CD8-positive, alpha-beta memory T cell (primary cell): ENCODE measurements around the gene CCDC83. TPM values are rescaled to one million over a fixed set of nuclear protein-coding genes. Genes with fewer than 3 reads are reported as not detected.
"Not testable (repeated sequence)": the region's sequence is repeated elsewhere in the genome, so short reads cannot be mapped to it uniquely, and the experiment has no call there.

Source experiments
- CTCF ChIA-PET: fragments of 350-600 bp; sonication (Branson Sonifier 250); formaldehyde crosslinking; loops from one replicate; lab custom pipeline; 2021; ENCODE audit warnings: antibody characterized with exemption; lab: Charles Lee
- POLR2A ChIA-PET: fragments of 350-600 bp; sonication (Branson Sonifier 250); formaldehyde crosslinking; loops from one replicate; lab custom pipeline; 2021; ENCODE audit warnings: antibody characterized with exemption; lab: Charles Lee
- DNase-seq, 5 donors: peaks; one replicate each; pipeline versions ENCODE4 v3.0.0 to v3.0.0-alpha.2; 2020 to 2022; ENCODE audit warnings: mixed read lengths in 1 of 5
- H3K27ac ChIP-seq: one replicate; pipeline ENCODE4 v1.7.0; 2013; ENCODE audit warnings: low read depth, mild to moderate bottlenecking, low read length, moderate library complexity
- H3K27me3 ChIP-seq: 2 replicates; pipeline ENCODE4 v1.7.0; 2013; ENCODE audit warnings: low read length, mild to moderate bottlenecking; ENCODE audit not compliant: insufficient read depth, poor library complexity, severe bottlenecking
- H3K36me3 ChIP-seq: 2 replicates; pipeline ENCODE4 v1.7.0; 2013; ENCODE audit warnings: mild to moderate bottlenecking, low read length, moderate library complexity; ENCODE audit not compliant: insufficient read depth
- H3K4me1 ChIP-seq: 2 replicates; pipeline ENCODE4 v1.7.0; 2013; ENCODE audit warnings: mild to moderate bottlenecking, low read length, moderate library complexity; ENCODE audit not compliant: insufficient read depth
- H3K4me3 ChIP-seq: 2 replicates; pipeline ENCODE4 v1.7.0; 2013; ENCODE audit warnings: mild to moderate bottlenecking, low read length
- H3K9me3 ChIP-seq: 2 replicates; pipeline ENCODE4 v1.7.0; 2013; ENCODE audit warnings: mild to moderate bottlenecking, low read length
- H3K27ac Mint-ChIP-seq, 8 donors: one replicate each; pipeline ENCODE4 v1.8.0; 2020 to 2021; ENCODE audit warnings: mixed read lengths in 8 of 8, mild to moderate bottlenecking in 6 of 8, inconsistent platforms in 3 of 8, moderate library complexity in 3 of 8
- H3K27me3 Mint-ChIP-seq, 2 donors: one replicate each; pipeline ENCODE4 v1.8.0; 2020 to 2021; ENCODE audit warnings: mixed read lengths in 2 of 2, mild to moderate bottlenecking in 1 of 2, moderate library complexity in 1 of 2
- H3K36me3 Mint-ChIP-seq, 3 donors: one replicate each; pipeline ENCODE4 v1.8.0; 2020 to 2021; ENCODE audit warnings: mixed read lengths in 3 of 3, inconsistent platforms in 1 of 3, mild to moderate bottlenecking in 1 of 3
- H3K4me1 Mint-ChIP-seq, 3 donors: one replicate each; pipeline ENCODE4 v1.8.0; 2020 to 2021; ENCODE audit warnings: mixed read lengths in 3 of 3, inconsistent platforms in 1 of 3, mild to moderate bottlenecking in 1 of 3
- H3K4me3 Mint-ChIP-seq, 7 donors: one replicate each; pipeline ENCODE4 v1.8.0; 2020 to 2021; ENCODE audit warnings: mixed read lengths in 7 of 7, mild to moderate bottlenecking in 6 of 7, moderate library complexity in 4 of 7, inconsistent platforms in 2 of 7
- H3K9me3 Mint-ChIP-seq, 5 donors: one replicate each; pipeline ENCODE4 v1.8.0; 2020 to 2022; ENCODE audit warnings: mixed read lengths in 5 of 5, mild to moderate bottlenecking in 3 of 5, moderate library complexity in 2 of 5, inconsistent platforms in 1 of 5
- polyA plus RNA-seq: library from polyadenylated mRNA; unstranded; fragments of 300-500 nt; fragmentation: Illumina TruSeq; gene quantifications from one replicate; pipeline ENCODE4 v1.2.3, GENCODE V29; 2021
- total RNA-seq, 2 experiments: library from RNA; stranded (reverse); gene quantifications; one replicate each; pipeline ENCODE4 v1.2.3, GENCODE V29; 2021

CCDC83 gene
- total and polyA plus RNA-seq, 3 experiments from 2014 or later: not detected

DNA sequence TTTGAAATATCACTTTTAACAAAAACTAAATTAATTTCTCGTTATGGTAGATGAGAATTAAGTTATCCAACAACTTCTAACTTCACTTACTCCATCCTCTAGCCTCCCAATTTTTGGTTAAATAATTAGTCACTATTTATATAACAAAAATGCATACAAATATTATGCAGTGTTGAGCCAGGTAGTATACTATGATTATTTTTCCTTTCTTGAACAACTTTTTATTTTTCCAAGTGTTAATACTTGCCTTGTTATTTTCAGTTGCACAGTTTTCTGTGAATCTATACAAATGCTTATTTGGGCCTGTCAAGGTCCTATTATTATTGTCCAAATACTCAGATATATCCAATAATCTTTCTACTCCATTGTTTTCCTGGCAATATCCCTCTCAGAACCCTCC is 19.9 kb upstream of the CCDC83 start:
- H3K36me3 ChIP-seq: no peaks in the 10 kb centered on the region
- no peak overlapping the region for H3K27ac ChIP-seq
- no peak overlapping the region for H3K4me3 ChIP-seq
- H3K27ac Mint-ChIP-seq: no peak overlapping the region
- H3K4me1 ChIP-seq: no peaks in the 10 kb centered on the region
- POLR2A ChIA-PET: no interaction called here
- H3K27me3 Mint-ChIP-seq: no peaks in the 10 kb centered on the region
- no peak overlapping the region for H3K4me3 Mint-ChIP-seq
- H3K4me1 Mint-ChIP-seq: peaks cover 0 to 6% (median 0%) of the 10 kb centered on the region in 3 donors
- no peaks in the 10 kb centered on the region for H3K27me3 ChIP-seq
- no peak for DNase-seq
- peaks cover 0 to 12% (median 0%) of the 10 kb centered on the region in 3 donors for H3K36me3 Mint-ChIP-seq
- CTCF ChIA-PET: no interaction called here
- peaks cover 7 to 11% (median 9%) of the 10 kb centered on the region in 5 donors for H3K9me3 Mint-ChIP-seq
- H3K9me3 ChIP-seq: peaks cover 5% of the 10 kb centered on the region

- H3K4me1 ChIP-seq: no peaks in the 10 kb centered on the region
- H3K36me3 Mint-ChIP-seq: peaks cover 0 to 12% (median 0%) of the 10 kb centered on the region in 3 donors
- H3K27ac Mint-ChIP-seq: no peak overlapping the region
- H3K27ac ChIP-seq: no peak overlapping the region
- H3K4me1 Mint-ChIP-seq: peaks cover 0 to 6% (median 0%) of the 10 kb centered on the region in 3 donors
- H3K9me3 Mint-ChIP-seq: peaks cover 7 to 11% (median 9%) of the 10 kb centered on the region in 5 donors
- no peak overlapping the region for H3K4me3 ChIP-seq
- H3K4me3 Mint-ChIP-seq: no peak overlapping the region
- ChIA-PET POLR2A (no interaction called here), CTCF (no interaction called here)
- no peaks in the 10 kb centered on the region for H3K27me3 Mint-ChIP-seq
- peaks cover 5% of the 10 kb centered on the region for H3K9me3 ChIP-seq
- DNase-seq: no peak
- no peaks in the 10 kb centered on the region for H3K36me3 ChIP-seq
- no peaks in the 10 kb centered on the region for H3K27me3 ChIP-seq
These were observed 19.5 kb upstream of the CCDC83 start for GRCh38 chr11:85835729-85836128.

GRCh38 chr11:85840932-85841331 is 14.3 kb upstream of the CCDC83 start:
- H3K4me1 Mint-ChIP-seq, H3K36me3 Mint-ChIP-seq, H3K4me3 ChIP-seq, H3K4me3 Mint-ChIP-seq, H3K9me3 ChIP-seq, H3K9me3 Mint-ChIP-seq, H3K27ac Mint-ChIP-seq, H3K27ac ChIP-seq, DNase-seq, H3K27me3 ChIP-seq, H3K27me3 Mint-ChIP-seq, CTCF ChIA-PET, H3K36me3 ChIP-seq, H3K4me1 ChIP-seq, POLR2A ChIA-PET: not testable (repeated sequence)

DNA sequence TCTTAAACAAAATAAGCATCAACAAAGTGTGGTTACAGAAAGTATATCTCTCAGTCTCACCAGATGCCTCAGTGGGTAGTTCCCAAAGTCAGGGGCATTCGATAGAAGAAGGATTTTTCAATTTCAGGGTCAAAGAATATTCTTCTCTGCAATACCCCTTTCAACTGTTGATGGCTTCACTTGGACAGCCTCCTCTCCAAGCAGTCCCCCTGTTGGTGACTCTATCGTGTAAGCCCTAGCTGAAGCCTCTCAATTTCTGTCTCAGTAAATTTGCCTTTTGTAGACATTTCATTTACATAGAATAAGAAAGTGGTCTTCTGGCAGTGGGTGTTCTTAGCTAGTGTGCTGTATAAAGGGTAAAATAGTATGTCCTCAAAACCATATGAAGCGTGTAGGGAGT is 11.3 kb upstream of the CCDC83 start:
- Mint-ChIP-seq H3K27me3 (no peaks in the 10 kb centered on the region), H3K9me3 (peaks cover 0 to 5% (median 0%) of the 10 kb centered on the region in 5 donors), H3K4me3 (no peak overlapping the region), H3K36me3 (peaks cover 0 to 3% (median 0%) of the 10 kb centered on the region in 3 donors), H3K4me1 (peaks cover 0 to 1% (median 0%) of the 10 kb centered on the region in 3 donors), H3K27ac (peak overlapping the region in 2 of 8 donors; percentile 45 to 54)
- Histone ChIP-seq H3K4me1 (no peaks in the 10 kb centered on the region), H3K27me3 (no peaks in the 10 kb centered on the region), H3K27ac (no peak overlapping the region), H3K4me3 (no peak overlapping the region), H3K36me3 (no peaks in the 10 kb centered on the region), H3K9me3 (no peaks in the 10 kb centered on the region)
- POLR2A ChIA-PET: no interaction called here
- CTCF ChIA-PET: interaction anchor here (2.1 kb wide), 1 partner anchor 11 kb away, joined by 7 read pairs; the partner anchor contains the start of gene CCDC83
- DNase-seq: no peak

DNA sequence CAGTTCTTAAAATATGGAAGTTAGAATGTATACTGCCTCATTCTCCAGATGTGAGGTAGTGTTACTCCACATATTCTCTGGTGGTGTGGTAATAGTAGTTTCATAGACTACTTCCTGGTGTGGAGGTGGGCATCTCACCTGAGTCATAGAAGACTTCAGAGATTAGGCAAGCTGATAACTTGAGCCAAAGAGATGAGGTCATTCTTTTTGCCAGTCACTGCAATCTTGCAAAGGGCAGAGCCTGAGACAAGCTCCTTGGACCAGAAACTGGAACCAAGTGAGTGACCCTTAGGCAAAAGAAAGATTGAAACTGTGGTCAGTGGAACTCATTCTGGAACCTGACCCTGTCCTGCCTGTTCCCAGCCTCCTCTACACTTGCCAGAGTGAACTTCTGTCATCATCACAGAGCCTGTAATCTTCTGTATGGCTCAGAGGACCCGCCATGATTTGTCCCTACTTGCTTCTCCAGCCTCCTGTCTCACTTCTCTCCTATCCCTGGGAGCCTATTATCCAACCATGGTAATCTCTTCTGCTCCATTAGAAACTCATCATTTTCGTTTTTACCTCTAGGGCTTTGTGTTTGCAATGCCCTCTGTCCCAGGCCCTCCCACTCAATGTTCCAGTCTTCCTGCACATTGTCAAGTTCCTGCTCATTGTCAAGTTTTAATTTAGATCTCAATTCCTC is 10.6 kb upstream of the CCDC83 start:
- Mint-ChIP-seq H3K27ac (peak overlapping the region in 2 of 8 donors; percentile 4 to 62), H3K27me3 (no peaks in the 10 kb centered on the region), H3K4me3 (no peak overlapping the region), H3K9me3 (peaks cover 0 to 5% (median 0%) of the 10 kb centered on the region in 5 donors), H3K4me1 (peaks cover 0 to 1% (median 0%) of the 10 kb centered on the region in 3 donors), H3K36me3 (peaks cover 0 to 3% (median 0%) of the 10 kb centered on the region in 3 donors)
- CTCF ChIA-PET: interaction anchor here (2.1 kb wide), 1 partner anchor 10 kb away, joined by 7 read pairs; the partner anchor contains the start of gene CCDC83
- H3K27ac ChIP-seq: no peak overlapping the region
- H3K4me1 ChIP-seq: no peaks in the 10 kb centered on the region
- no peak overlapping the region for H3K4me3 ChIP-seq
- H3K27me3 ChIP-seq: no peaks in the 10 kb centered on the region
- H3K9me3 ChIP-seq: no peaks in the 10 kb centered on the region
- H3K36me3 ChIP-seq: no peaks in the 10 kb centered on the region
- POLR2A ChIA-PET: no interaction called here
- no peak for DNase-seq

GRCh38 chr11:85845124-85845631 is 10.0 kb upstream of the CCDC83 start:
- Histone ChIP-seq H3K36me3 (no peaks in the 10 kb centered on the region), H3K27ac (no peak overlapping the region), H3K4me1 (no peaks in the 10 kb centered on the region), H3K27me3 (no peaks in the 10 kb centered on the region), H3K4me3 (no peak overlapping the region), H3K9me3 (no peaks in the 10 kb centered on the region)
- ChIA-PET CTCF (interaction anchor here (1.0 to 2.2 kb wide), 2 partner anchors 10 to 158 kb away, joined by 7 to 15 read pairs; partner anchors contain the start of gene CCDC83), POLR2A (no interaction called here)
- no peaks in the 10 kb centered on the region for H3K27me3 Mint-ChIP-seq
- no peak for DNase-seq
- no peak overlapping the region for H3K4me3 Mint-ChIP-seq
- peaks cover 0 to 3% (median 2%) of the 10 kb centered on the region in 3 donors for H3K36me3 Mint-ChIP-seq
- peaks cover 0 to 1% (median 0%) of the 10 kb centered on the region in 3 donors for H3K4me1 Mint-ChIP-seq
- no peak overlapping the region for H3K27ac Mint-ChIP-seq
- peaks cover 0 to 5% (median 0%) of the 10 kb centered on the region in 5 donors for H3K9me3 Mint-ChIP-seq

- Mint-ChIP-seq H3K27me3 (no peaks in the 10 kb centered on the region), H3K4me3 (no peak overlapping the region), H3K36me3 (peaks cover 0 to 4% (median 2%) of the 10 kb centered on the region in 3 donors), H3K9me3 (peaks cover 0 to 5% (median 0%) of the 10 kb centered on the region in 5 donors), H3K27ac (no peak overlapping the region), H3K4me1 (peaks cover 0 to 1% (median 0%) of the 10 kb centered on the region in 3 donors)
- H3K27ac ChIP-seq: no peak overlapping the region
- no peak overlapping the region for H3K4me3 ChIP-seq
- H3K9me3 ChIP-seq: no peaks in the 10 kb centered on the region
- POLR2A ChIA-PET: interaction anchor here (1.1 kb wide), 1 partner anchor 184 kb away, joined by 7 read pairs; no protein-coding TSS in a partner anchor
- no peaks in the 10 kb centered on the region for H3K27me3 ChIP-seq
- H3K36me3 ChIP-seq: no peaks in the 10 kb centered on the region
- DNase-seq: no peak
- H3K4me1 ChIP-seq: no peaks in the 10 kb centered on the region
- CTCF ChIA-PET: no interaction called here
These were observed 7.7 kb upstream of the CCDC83 start for GRCh38 chr11:85847436-85847835.

GRCh38 chr11:85848006-85848405 is 7.2 kb upstream of the CCDC83 start:
- POLR2A ChIA-PET: no interaction called here

More at GRCh38 chr11:85848006-85848405, 7.2 kb upstream of the CCDC83 start:
- no peak overlapping the region for H3K4me3 ChIP-seq
- Mint-ChIP-seq H3K36me3 (peaks cover 0 to 4% (median 0%) of the 10 kb centered on the region in 3 donors), H3K9me3 (peaks cover 0 to 5% (median 0%) of the 10 kb centered on the region in 5 donors), H3K27ac (no peak overlapping the region), H3K4me1 (no peaks in the 10 kb centered on the region), H3K4me3 (no peak overlapping the region), H3K27me3 (no peaks in the 10 kb centered on the region)
- no peaks in the 10 kb centered on the region for H3K27me3 ChIP-seq
- no peak overlapping the region for H3K27ac ChIP-seq
- no peak for DNase-seq
- no peaks in the 10 kb centered on the region for H3K9me3 ChIP-seq
- CTCF ChIA-PET: no interaction called here
- H3K4me1 ChIP-seq: no peaks in the 10 kb centered on the region
- no peaks in the 10 kb centered on the region for H3K36me3 ChIP-seq
